ENCODE measurements around the gene SNX22. TPM values are rescaled to one million over a fixed set of nuclear protein-coding genes. Genes with fewer than 3 reads are reported as not detected.

SNX22 gene
- total and polyA plus RNA-seq, 2 of the 8 experiments (the other 6 are each of a cell fraction or from before 2014, with no cell fraction given) = 4.9 TPM

DNA sequence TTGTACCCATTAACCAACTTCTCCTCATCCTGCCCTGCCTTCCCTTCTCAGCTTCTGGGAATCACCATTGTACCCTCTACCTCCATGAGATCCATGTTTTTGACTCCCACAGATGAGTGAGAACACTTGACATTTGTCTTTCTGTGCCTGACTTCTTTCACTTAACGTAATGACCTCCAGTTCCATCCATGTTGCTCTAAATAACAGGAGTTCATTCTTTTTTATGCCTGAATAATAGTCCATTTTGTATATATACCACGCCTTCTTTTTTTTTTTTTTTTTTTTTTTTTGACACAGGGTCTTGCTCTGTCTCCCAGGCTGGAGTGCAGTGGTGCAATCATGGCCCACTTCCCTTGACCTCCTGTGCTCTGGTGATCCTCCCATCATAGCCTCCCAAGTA is 49.0 kb upstream of the SNX22 start:
- Histone ChIP-seq H3K79me2 (ENCODE audit: control insufficient read depth in 1 of 2, insufficient read depth in 2 of 2, low read length in 2 of 2) (peaks cover 0 to 68% of the 10 kb centered on the region in 2 experiments; a peak in 2 of 4 replicates), H3K27ac (ENCODE audit: low read depth, low read length) (no peak overlapping the region), H4K20me1 (replicated peaks in 1 of 2; ENCODE audit: control insufficient read depth in 1 of 2, insufficient read depth in 2 of 2, low read length in 2 of 2) (no peaks in the 10 kb centered on the region), H3K9ac (replicated peaks in 1 of 4; ENCODE audit: extremely low read depth in 1 of 4, low read depth in 3 of 4, low read length in 3 of 4) (no peak overlapping the region), H3K4ac (replicated peaks; ENCODE audit: insufficient read length, low read depth, low read length) (no peak overlapping the region), H2BK12ac (ENCODE audit: low read depth, low read length) (no peak overlapping the region), H3K36me3 (ENCODE audit: control insufficient read depth in 2 of 4, insufficient read depth in 4 of 4, low read length in 3 of 4) (no peaks in the 10 kb centered on the region), H2AK5ac (ENCODE audit: low read depth, low read length) (no peak overlapping the region), H3K9me3 (ENCODE audit: insufficient read depth in 2 of 2, low read depth in 1 of 2, low read length in 1 of 2) (no peaks in the 10 kb centered on the region), H2BK20ac (ENCODE audit: low read length) (no peak overlapping the region), H2BK5ac (ENCODE audit: low read depth, low read length) (no peak overlapping the region), H3K4me1 (replicated peaks in 1 of 4; ENCODE audit: control insufficient read depth in 3 of 4, insufficient read depth in 4 of 4, low read length in 3 of 4) (no peaks in the 10 kb centered on the region), H4K91ac (replicated peaks; ENCODE audit: insufficient read length, low read length) (no peak overlapping the region), H3K14ac (ENCODE audit: insufficient read length) (no peak overlapping the region), H3K23ac (ENCODE audit: insufficient read length) (no peak overlapping the region), H3K79me1 (ENCODE audit: low read depth, low read length) (no peaks in the 10 kb centered on the region; the same call in 1 of the 2 replicates), H2BK15ac (ENCODE audit: low read length) (no peak overlapping the region), H3K18ac (ENCODE audit: extremely low read depth, low read length) (no peak overlapping the region), H3K56ac (replicated peaks; ENCODE audit: insufficient read length, low read depth, low read length) (no peak overlapping the region), H2AFZ (ENCODE audit: low read length) (no peak overlapping the region), H3K4me2 (ENCODE audit: insufficient read depth in 1 of 2, low read depth in 2 of 2, low read length in 2 of 2) (no peak overlapping the region), H3K23me2 (ENCODE audit: low read depth, low read length) (no peaks in the 10 kb centered on the region), H2BK120ac (replicated peaks; ENCODE audit: low read depth, low read length) (no peak overlapping the region), H4K5ac (ENCODE audit: insufficient read length, low read depth, low read length) (no peak overlapping the region), H3K27me3 (replicated peaks in 1 of 4; ENCODE audit: control insufficient read depth in 3 of 4, extremely low read depth in 1 of 4, insufficient read depth in 3 of 4, low read length in 3 of 4) (peaks cover 0 to 1% (median 0%) of the 10 kb centered on the region in 4 experiments; a peak in 1 of 7 replicates), H4K8ac (ENCODE audit: extremely low read depth, insufficient read depth, low read length) (no peak overlapping the region), H3K4me3 (ENCODE audit: extremely low read depth in 1 of 4, insufficient read depth in 2 of 4, low read depth in 3 of 4, low read length in 4 of 4) (no peak overlapping the region)
- DNase-seq (ENCODE audit: low read depth in 1 of 2, low spot score in 2 of 2) = no peak
- ChIA-PET CTCF (ENCODE audit: partially characterized antibody) (interaction anchor here (1.0 to 1.4 kb wide), 3 partner anchors 51 to 626 kb away, joined by 3 to 4 read pairs (median 3); partner anchors contain the start of gene DAPK2), POLR2A (ENCODE audit: partially characterized antibody) (interaction anchor here (1.6 kb wide), 1 partner anchor 8 kb away, joined by 5 read pairs; no protein-coding TSS in a partner anchor)
- no peak for FAIRE-seq
- 80% methylated on average over 1 of the region's 2 CpGs; no CpG with 5 or more reads in 1 of the 2 experiments for WGBS, 2 experiments (ENCODE audit: extremely low coverage in 1 of 2, insufficient coverage in 1 of 2, insufficient read length in 1 of 2, insufficient replicate concordance in 2 of 2, low coverage in 1 of 2, low lambda C conversion rate in 2 of 2, missing lambda C conversion rate in 1 of 2)
- TF ChIP-seq POLR2AphosphoS5 (IDR thresholded peaks at IDR 0.05; ENCODE audit: low read depth, low read length) (no peak), JUN (IDR thresholded peaks at IDR 0.05; ENCODE audit: low read depth, low read length) (no peak)
